Neural cell (in vitro differentiated cells): Measurements from ENCODE around the gene MTA1. TPM values are rescaled to one million over a fixed set of nuclear protein-coding genes. Genes with fewer than 3 reads are reported as not detected.

Source experiments
- H2AFZ ChIP-seq: fragments of 200-600, 300-800 bp; sonication (generic), shearing (Covaris generic); 2 replicates; pipeline ENCODE4 v1.6.0; 2014; ENCODE audit warnings: low read depth, mild to moderate bottlenecking, antibody characterized with exemption, low read length, moderate library complexity
- H3F3A ChIP-seq: fragments of 200-600 bp; shearing (Covaris generic); 2 replicates; pipeline ENCODE4 v1.6.1; 2016; ENCODE audit warnings: mild to moderate bottlenecking, moderate library complexity, mixed read lengths, antibody characterized with exemption, low read length; ENCODE audit not compliant: insufficient read depth, poor library complexity, severe bottlenecking
- H3K27ac ChIP-seq: fragments of 200-600, 300-800 bp; sonication (generic), shearing (Covaris generic); 2 replicates; pipeline ENCODE4 v1.5.1; 2014; ENCODE audit warnings: mild to moderate bottlenecking, low read length, moderate library complexity
- H3K27me3 ChIP-seq: fragments of 300-800, 200-600 bp; sonication (generic), shearing (Covaris generic); 2 replicates; pipeline ENCODE4 v1.6.0; 2014; ENCODE audit warnings: mild to moderate bottlenecking, low read depth, low read length, moderate library complexity; ENCODE audit not compliant: insufficient read depth
- H3K36me3 ChIP-seq: fragments of 300-800, 200-600 bp; sonication (generic), shearing (Covaris generic); 2 replicates; pipeline ENCODE4 v1.5.1; 2014; ENCODE audit warnings: mild to moderate bottlenecking, antibody characterized with exemption, low read length, moderate library complexity; ENCODE audit not compliant: insufficient read depth
- H3K4me2 ChIP-seq: fragments of 300-800, 200-600 bp; sonication (generic), shearing (Covaris generic); 2 replicates; pipeline ENCODE4 v1.6.0; 2014; ENCODE audit warnings: mild to moderate bottlenecking, low read length
- H3K4me3 ChIP-seq: fragments of 300-800, 200-600 bp; sonication (generic), shearing (Covaris generic); 2 replicates; pipeline ENCODE4 v1.5.1; 2014; ENCODE audit warnings: mild to moderate bottlenecking, low read length, moderate library complexity
- H3K79me2 ChIP-seq: fragments of 200-600 bp; shearing (Covaris generic); replicated peaks from 2 replicates; pipeline ENCODE4 v1.6.0; 2014; ENCODE audit warnings: mild to moderate bottlenecking, low read length, moderate library complexity; ENCODE audit not compliant: insufficient read depth
- H3K9ac ChIP-seq: fragments of 300-800, 200-600 bp; sonication (generic), shearing (Covaris generic); 2 replicates; pipeline ENCODE4 v1.6.1; 2016; ENCODE audit warnings: mild to moderate bottlenecking, low read length, mixed read lengths
- H3K9me2 ChIP-seq: fragments of 200-600 bp; shearing (Covaris generic); 2 replicates; pipeline ENCODE4 v1.6.1; 2016; ENCODE audit warnings: mild to moderate bottlenecking, low read length, mixed read lengths; ENCODE audit not compliant: insufficient read depth
- H3K9me3 ChIP-seq: fragments of 200-600, 300-800 bp; sonication (generic), shearing (Covaris generic); 2 replicates; pipeline ENCODE4 v1.6.1; 2016; ENCODE audit warnings: mild to moderate bottlenecking, mixed run types, low read length, moderate library complexity, mixed read lengths
- H4K20me1 ChIP-seq: fragments of 200-600 bp; shearing (Covaris generic); 2 replicates; pipeline ENCODE4 v1.6.1; 2016; ENCODE audit warnings: mild to moderate bottlenecking, mixed run types; ENCODE audit not compliant: insufficient read depth
- SMC3 ChIP-seq: fragments of 450-650 bp; conservative IDR thresholded peaks from 2 replicates; pipeline ENCODE4 v1.6.1; 2014; ENCODE audit warnings: antibody characterized with exemption, mild to moderate bottlenecking, moderate library complexity; ENCODE audit not compliant: poor library complexity
- polyA plus RNA-seq: library from polyadenylated mRNA; depleted of rRNA; stranded (reverse); fragments of >200 nt; gene quantifications from 2 replicates; pipeline ENCODE4 v1.2.3, GENCODE V29; 2014

The MTA1 gene
- polyA plus RNA-seq, 1 donor from 2014 or later = 94.0 TPM

GRCh38 chr14:105519946-105520698, 100.5 kb downstream of the MTA1 start:
- H3K36me3 ChIP-seq = no peaks in the 10 kb centered on the region
- H3K27me3 ChIP-seq = no peaks in the 10 kb centered on the region
- H3K27ac ChIP-seq = no peak overlapping the region
- H3F3A ChIP-seq = no peaks in the 10 kb centered on the region
- H3K9ac ChIP-seq = no peak overlapping the region
- H3K79me2 ChIP-seq = no peaks in the 10 kb centered on the region
- H3K9me3 ChIP-seq = no peaks in the 10 kb centered on the region
- TF ChIP-seq SMC3 = no peak
- no peaks in the 10 kb centered on the region for H4K20me1 ChIP-seq
- H3K4me2 ChIP-seq = no peak overlapping the region
- H3K4me3 ChIP-seq = no peak overlapping the region
- H3K9me2 ChIP-seq = no peaks in the 10 kb centered on the region
- H2AFZ ChIP-seq = no peak overlapping the region

Other genes starting within 250 kb of the MTA1 start
- 33.7 and 55.0 TPM in 2 replicates for gene NUDT14, start 238.5 kb upstream of the MTA1 start, polyA plus RNA-seq
- 94.1 and 120 TPM in 2 replicates for gene BTBD6, start 171.3 kb upstream of the MTA1 start, polyA plus RNA-seq
- gene BRF1, start 118.8 kb upstream of the MTA1 start, polyA plus RNA-seq = 69.4 and 71.1 TPM in 2 replicates
- 77.7 and 110 TPM in 2 replicates for gene PACS2, start 105.1 kb upstream of the MTA1 start, polyA plus RNA-seq
- 0.22 TPM in 1 of 2 replicates, not detected in the other for gene TEX22, start 21.3 kb upstream of the MTA1 start, polyA plus RNA-seq
- 214 and 258 TPM in 2 replicates for gene CRIP2, start 55.0 kb downstream of the MTA1 start, polyA plus RNA-seq
- 0.58 and 0.82 TPM in 2 replicates for gene CRIP1, start 67.1 kb downstream of the MTA1 start, polyA plus RNA-seq
- 18.9 and 28.1 TPM in 2 replicates for gene TEDC1, start 71.4 kb downstream of the MTA1 start, polyA plus RNA-seq
- 19.5 and 26.6 TPM in 2 replicates for gene TMEM121, start 106.8 kb downstream of the MTA1 start, polyA plus RNA-seq